Subcutaneous adipose tissue (tissue), 4 donors: ENCODE results near the gene TLNRD1. TPM values are rescaled to one million over a fixed set of nuclear protein-coding genes. Genes with fewer than 3 reads are reported as not detected.

ENCODE experiments used
- CTCF ChIP-seq: fragments of 450-650 bp; IDR thresholded peaks from one replicate; pipeline ENCODE4 v1.5.1; 2016; ENCODE audit warnings: low read depth, mild to moderate bottlenecking, control low read depth, antibody characterized with exemption, moderate library complexity
- total RNA-seq, 4 donors: library from RNA; depleted of rRNA; stranded (reverse); fragments of >200 nt; gene quantifications; one replicate each; pipeline ENCODE4 v1.1.0, GENCODE V29; 2016

The TLNRD1 gene
- total RNA-seq, 4 donors from 2014 or later = 10.3 to 33.5 (median 11.9) TPM

- TF ChIP-seq CTCF = no peak
These were observed 5.4 kb downstream of the TLNRD1 start for GRCh38 chr15:81006124-81006523.

- no peak for TF ChIP-seq CTCF
These were observed 6.8 kb downstream of the TLNRD1 start for GRCh38 chr15:81007428-81008064.

GRCh38 chr15:81008312-81008711 is 7.6 kb downstream of the TLNRD1 start:
- TF ChIP-seq CTCF = no peak

- TF ChIP-seq CTCF = no peak
These were observed 9.4 kb downstream of the TLNRD1 start for GRCh38 chr15:81010086-81010485.

- no peak for TF ChIP-seq CTCF
These were observed 10.9 kb downstream of the TLNRD1 start for GRCh38 chr15:81011593-81011992.

GRCh38 chr15:81012588-81012987 is 11.9 kb downstream of the TLNRD1 start:
- no peak for TF ChIP-seq CTCF

- no peak for TF ChIP-seq CTCF
These were observed 12.7 kb downstream of the TLNRD1 start for GRCh38 chr15:81013396-81013929.
